NCI-H510A (cell line): ENCODE measurements around the gene ARHGEF25.
A peak's percentile ranks its signal among the peaks of the same experiment; 100 is the strongest.
"Not testable (repeated sequence)": the region's sequence is repeated elsewhere in the genome, so short reads cannot be mapped to it uniquely, and the experiment has no call there.

ENCODE experiments used
- DNase-seq: peaks from one replicate; lab custom pipeline; 2025; lab: John Stamatoyannopoulos, UW

Gene ARHGEF25

GRCh38 chr12:57585156-57585555 lies 26.1 kb upstream of the ARHGEF25 start:
- no peak for DNase-seq

GRCh38 chr12:57586128-57586527 lies 25.1 kb upstream of the ARHGEF25 start:
- no peak for DNase-seq

- DNase-seq = no peak
Observed at GRCh38 chr12:57586832-57587429, 24.3 kb upstream of the ARHGEF25 start.

GRCh38 chr12:57588951-57589610 lies 22.2 kb upstream of the ARHGEF25 start:
- not testable (repeated sequence) for DNase-seq

- DNase-seq = no peak
Observed at GRCh38 chr12:57590479-57590863, 20.8 kb upstream of the ARHGEF25 start.

- peak; percentile 85 for DNase-seq
Observed at GRCh38 chr12:57590864-57591781, 20.1 kb upstream of the ARHGEF25 start, which contains the start of gene PIP4K2C. Gene PIP4K2C (plus strand): TSS chr12:57591192. CDS start chr12:57591290, 98 bp downstream.

GRCh38 chr12:57591782-57592325 lies 19.4 kb upstream of the ARHGEF25 start:
- no peak for DNase-seq

GRCh38 chr12:57592551-57593165 lies 18.6 kb upstream of the ARHGEF25 start:
- no peak for DNase-seq

GRCh38 chr12:57593187-57593586 lies 18.0 kb upstream of the ARHGEF25 start:
- DNase-seq = no peak

- DNase-seq = no peak
Observed at GRCh38 chr12:57600395-57600794, 10.8 kb upstream of the ARHGEF25 start.

- DNase-seq = no peak
Observed at GRCh38 chr12:57602544-57602943, 8.7 kb upstream of the ARHGEF25 start.

- DNase-seq = no peak
Observed at GRCh38 chr12:57603324-57603723, 7.9 kb upstream of the ARHGEF25 start.

- DNase-seq = no peak
Observed at GRCh38 chr12:57603815-57604453, 7.3 kb upstream of the ARHGEF25 start.

GRCh38 chr12:57604454-57604991 lies 6.7 kb upstream of the ARHGEF25 start, which contains the start of gene DTX3:
Gene DTX3 (plus strand): TSS chr12:57604824. CDS start chr12:57606518, 1,694 bp downstream.
- DNase-seq = peak; percentile 50

GRCh38 chr12:57604992-57605810 lies 6.0 kb upstream of the ARHGEF25 start:
- DNase-seq = no peak

GRCh38 chr12:57605811-57606311 lies 5.4 kb upstream of the ARHGEF25 start:
- no peak for DNase-seq

- DNase-seq = no peak
Observed at GRCh38 chr12:57606399-57606798, 4.8 kb upstream of the ARHGEF25 start.

- no peak for DNase-seq
Observed at GRCh38 chr12:57606821-57607220, 4.4 kb upstream of the ARHGEF25 start.

GRCh38 chr12:57607958-57608663 lies 3.1 kb upstream of the ARHGEF25 start:
- DNase-seq = no peak
